Measurements from ENCODE around the gene MRAP. TPM values are rescaled to one million over a fixed set of nuclear protein-coding genes. Genes with fewer than 3 reads are reported as not detected.

MRAP gene
- total and polyA plus RNA-seq, 2 donors = 0.09 TPM; not detected in 1

DNA sequence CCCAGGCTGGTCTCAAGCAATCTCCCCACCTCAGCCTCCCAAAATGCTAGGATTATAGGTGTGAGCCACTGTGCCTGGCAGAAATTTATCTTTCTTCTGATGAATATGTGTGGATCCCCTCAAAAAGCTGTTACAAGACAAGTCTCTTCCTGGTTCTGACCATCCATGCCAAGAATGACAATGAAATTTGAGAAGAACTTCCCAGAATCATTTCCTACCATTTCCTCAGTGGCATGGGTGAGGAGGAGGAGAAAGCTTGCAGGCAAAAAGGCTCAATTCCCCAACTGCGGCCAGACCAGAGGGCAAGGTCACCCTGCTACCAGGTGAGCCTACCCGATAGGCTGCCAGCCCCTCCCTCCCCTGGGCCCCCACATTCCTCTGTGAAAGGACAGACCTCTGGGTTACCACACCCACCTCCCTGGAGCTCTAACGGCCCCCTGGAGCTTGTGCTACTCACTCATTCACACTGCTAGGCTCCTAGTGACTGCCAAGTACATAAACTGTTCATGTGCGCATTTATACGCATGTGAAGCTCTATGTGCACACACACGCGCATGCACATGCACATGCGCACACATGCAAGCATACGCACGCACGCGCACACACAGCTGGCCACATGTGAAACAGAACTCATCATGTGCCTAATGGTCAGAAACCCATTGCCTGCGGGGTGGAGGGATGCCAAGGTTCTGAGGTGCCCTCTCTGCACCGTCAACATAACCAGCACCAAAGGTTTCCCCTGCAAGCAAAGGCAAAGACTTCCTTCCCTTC, 17.0 kb downstream of the MRAP start:
- 97% methylated on average over 14 of the region's 14 CpGs for WGBS
- no peaks in the 10 kb centered on the region for H3K9me3 ChIP-seq (ENCODE audit: control insufficient read depth in 2 of 2, insufficient read depth in 1 of 2, low read length in 1 of 2)
- DNase-seq (ENCODE audit: low read depth in 6 of 9, low spot score in 9 of 9) = no peak
- H3K36me3 ChIP-seq (ENCODE audit: control insufficient read depth in 2 of 2, insufficient read depth in 2 of 2, low read length in 1 of 2) = peaks cover 44 to 60% of the 10 kb centered on the region in 2 donors
- no peaks in the 10 kb centered on the region for H3K4me1 ChIP-seq (ENCODE audit: control insufficient read depth in 2 of 2, insufficient read depth in 2 of 2, low read length in 2 of 2)
- H3K27ac ChIP-seq (ENCODE audit: low read depth in 1 of 2, low read length in 1 of 2) = no peak overlapping the region
- no peak overlapping the region for H3K4me3 ChIP-seq (ENCODE audit: low read length in 2 of 2)
- H3K27me3 ChIP-seq (ENCODE audit: control insufficient read depth in 2 of 2, insufficient read depth in 1 of 2, low read length in 1 of 2) = no peaks in the 10 kb centered on the region

DNA sequence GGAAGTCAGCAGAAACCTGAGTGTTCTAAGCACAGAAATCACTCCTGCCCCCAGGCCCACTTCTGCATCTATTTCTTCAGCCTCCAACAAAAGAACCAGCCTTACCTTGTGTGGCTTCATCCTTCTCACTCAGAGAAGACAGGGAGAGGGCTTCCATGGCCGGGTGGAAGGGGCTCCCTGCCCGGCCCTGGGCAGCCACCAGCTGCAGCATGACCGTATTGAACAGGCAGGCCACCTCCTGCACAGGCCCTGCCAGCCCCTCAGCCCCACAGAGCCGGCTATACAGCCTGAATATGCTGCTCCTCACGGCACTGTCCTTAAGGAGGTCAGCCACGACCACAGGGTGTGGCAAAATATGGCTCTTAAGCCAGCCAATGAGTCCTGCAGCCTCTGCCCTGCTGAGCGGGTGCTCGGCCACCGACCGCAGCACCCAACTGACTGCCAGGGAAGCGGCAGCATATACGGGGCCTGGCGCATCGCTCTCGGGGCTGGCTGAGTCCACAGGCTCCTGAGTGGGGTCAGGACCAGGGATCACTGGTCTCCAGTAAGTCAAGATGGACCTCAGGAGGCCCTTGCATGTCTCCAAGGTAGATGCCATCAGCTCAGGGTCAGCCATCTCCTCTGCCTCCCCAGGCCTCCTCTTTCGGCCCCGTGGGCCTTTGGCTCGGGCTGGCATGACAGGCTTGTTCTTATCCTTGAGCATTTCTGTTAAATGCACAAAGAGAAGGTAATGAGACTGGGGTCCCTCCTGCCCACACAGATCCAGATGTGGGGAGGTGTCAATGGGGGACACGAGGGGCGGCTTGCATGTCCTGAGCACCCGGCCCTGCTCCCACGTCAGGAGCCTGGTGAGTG, 17.9 kb downstream of the MRAP start:
- no peak for DNase-seq (ENCODE audit: low read depth in 6 of 9, low spot score in 9 of 9)
- no peaks in the 10 kb centered on the region for H3K9me3 ChIP-seq (ENCODE audit: control insufficient read depth in 2 of 2, insufficient read depth in 1 of 2, low read length in 1 of 2)
- H3K4me3 ChIP-seq (ENCODE audit: low read length in 2 of 2) = no peak overlapping the region
- no peak overlapping the region for H3K27ac ChIP-seq (ENCODE audit: low read depth in 1 of 2, low read length in 1 of 2)
- H3K4me1 ChIP-seq (ENCODE audit: control insufficient read depth in 2 of 2, insufficient read depth in 2 of 2, low read length in 2 of 2) = no peaks in the 10 kb centered on the region
- H3K36me3 ChIP-seq (ENCODE audit: control insufficient read depth in 2 of 2, insufficient read depth in 2 of 2, low read length in 1 of 2) = peaks cover 52 to 62% of the 10 kb centered on the region in 2 donors
- no peaks in the 10 kb centered on the region for H3K27me3 ChIP-seq (ENCODE audit: control insufficient read depth in 2 of 2, insufficient read depth in 1 of 2, low read length in 1 of 2)
- WGBS = 99% methylated on average over 22 of the region's 22 CpGs

- H3K27me3 ChIP-seq (ENCODE audit: control insufficient read depth in 2 of 2, insufficient read depth in 1 of 2, low read length in 1 of 2) = no peaks in the 10 kb centered on the region
- H3K4me3 ChIP-seq (ENCODE audit: low read length in 2 of 2) = no peak overlapping the region
- no peaks in the 10 kb centered on the region for H3K4me1 ChIP-seq (ENCODE audit: control insufficient read depth in 2 of 2, insufficient read depth in 2 of 2, low read length in 2 of 2)
- no peak overlapping the region for H3K27ac ChIP-seq (ENCODE audit: low read depth in 1 of 2, low read length in 1 of 2)
- peaks cover 62 to 63% of the 10 kb centered on the region in 2 donors for H3K36me3 ChIP-seq (ENCODE audit: control insufficient read depth in 2 of 2, insufficient read depth in 2 of 2, low read length in 1 of 2)
- H3K9me3 ChIP-seq (ENCODE audit: control insufficient read depth in 2 of 2, insufficient read depth in 1 of 2, low read length in 1 of 2) = no peaks in the 10 kb centered on the region
- no peak for DNase-seq (ENCODE audit: low read depth in 6 of 9, low spot score in 9 of 9)
- WGBS = 94% methylated on average over 9 of the region's 9 CpGs
Observed at GRCh38 chr21:32317726-32318125, 19.1 kb downstream of the MRAP start.

DNA sequence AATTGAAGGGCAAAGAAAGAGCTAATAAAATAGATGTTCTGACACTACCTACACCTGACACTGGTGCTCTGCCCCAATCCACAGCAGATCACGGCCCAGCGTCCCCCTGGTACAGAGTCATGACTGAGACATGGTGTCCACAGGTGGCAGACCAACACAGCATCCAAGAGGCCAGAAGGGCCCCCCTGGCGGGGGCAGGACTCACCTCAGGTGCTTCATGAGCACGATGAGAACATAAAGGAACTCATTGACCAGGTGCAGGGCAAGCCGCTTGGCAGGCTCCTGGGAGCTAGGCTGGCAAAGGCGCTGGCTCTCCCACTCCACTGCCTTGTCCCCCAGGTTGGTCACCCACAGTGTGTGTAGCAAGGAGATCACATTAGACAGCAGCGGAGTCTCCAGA, 20.4 kb downstream of the MRAP start:
- H3K27ac ChIP-seq (ENCODE audit: low read depth in 1 of 2, low read length in 1 of 2) = no peak overlapping the region
- H3K27me3 ChIP-seq (ENCODE audit: control insufficient read depth in 2 of 2, insufficient read depth in 1 of 2, low read length in 1 of 2) = no peaks in the 10 kb centered on the region
- H3K36me3 ChIP-seq (ENCODE audit: control insufficient read depth in 2 of 2, insufficient read depth in 2 of 2, low read length in 1 of 2) = peaks cover 70 to 75% of the 10 kb centered on the region in 2 donors
- no peaks in the 10 kb centered on the region for H3K9me3 ChIP-seq (ENCODE audit: control insufficient read depth in 2 of 2, insufficient read depth in 1 of 2, low read length in 1 of 2)
- no peaks in the 10 kb centered on the region for H3K4me1 ChIP-seq (ENCODE audit: control insufficient read depth in 2 of 2, insufficient read depth in 2 of 2, low read length in 2 of 2)
- 97% methylated on average over 7 of the region's 7 CpGs for WGBS
- no peak overlapping the region for H3K4me3 ChIP-seq (ENCODE audit: low read length in 2 of 2)
- DNase-seq (ENCODE audit: low read depth in 6 of 9, low spot score in 9 of 9) = no peak

DNA sequence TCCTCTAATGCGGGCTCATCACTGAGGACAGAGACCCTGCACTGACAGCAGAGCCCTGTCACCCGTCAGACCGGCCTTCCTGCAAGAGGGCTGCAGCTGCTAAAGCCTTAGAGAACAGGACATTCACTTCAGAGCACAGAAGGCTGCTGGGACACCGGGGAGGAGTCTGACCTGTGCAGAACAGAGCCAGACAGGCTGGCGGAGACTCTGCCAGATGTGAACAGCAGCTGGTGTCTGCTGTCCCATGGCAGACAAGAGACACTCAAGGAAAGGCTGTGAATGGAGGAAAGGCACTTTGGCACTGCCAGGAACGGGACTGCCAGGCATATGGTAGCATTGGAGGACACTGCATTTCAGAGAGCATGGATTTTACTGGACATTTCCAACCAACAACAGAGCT, 21.4 kb downstream of the MRAP start:
- H3K27ac ChIP-seq (ENCODE audit: low read depth in 1 of 2, low read length in 1 of 2) = no peak overlapping the region
- H3K4me3 ChIP-seq (ENCODE audit: low read length in 2 of 2) = no peak overlapping the region
- H3K4me1 ChIP-seq (ENCODE audit: control insufficient read depth in 2 of 2, insufficient read depth in 2 of 2, low read length in 2 of 2) = no peaks in the 10 kb centered on the region
- no peaks in the 10 kb centered on the region for H3K9me3 ChIP-seq (ENCODE audit: control insufficient read depth in 2 of 2, insufficient read depth in 1 of 2, low read length in 1 of 2)
- no peak for DNase-seq (ENCODE audit: low read depth in 6 of 9, low spot score in 9 of 9)
- no peaks in the 10 kb centered on the region for H3K27me3 ChIP-seq (ENCODE audit: control insufficient read depth in 2 of 2, insufficient read depth in 1 of 2, low read length in 1 of 2)
- 97% methylated on average over 6 of the region's 6 CpGs for WGBS
- peaks cover 75 to 79% of the 10 kb centered on the region in 2 donors for H3K36me3 ChIP-seq (ENCODE audit: control insufficient read depth in 2 of 2, insufficient read depth in 2 of 2, low read length in 1 of 2)

- Histone ChIP-seq H3K27me3 (ENCODE audit: control insufficient read depth in 2 of 2, insufficient read depth in 1 of 2, low read length in 1 of 2) (no peaks in the 10 kb centered on the region), H3K4me3 (ENCODE audit: low read length in 2 of 2) (no peak overlapping the region), H3K4me1 (ENCODE audit: control insufficient read depth in 2 of 2, insufficient read depth in 2 of 2, low read length in 2 of 2) (no peaks in the 10 kb centered on the region), H3K9me3 (ENCODE audit: control insufficient read depth in 2 of 2, insufficient read depth in 1 of 2, low read length in 1 of 2) (no peaks in the 10 kb centered on the region), H3K27ac (ENCODE audit: low read depth in 1 of 2, low read length in 1 of 2) (no peak overlapping the region), H3K36me3 (ENCODE audit: control insufficient read depth in 2 of 2, insufficient read depth in 2 of 2, low read length in 1 of 2) (peaks cover 77 to 80% of the 10 kb centered on the region in 2 donors)
- no peak for DNase-seq (ENCODE audit: low read depth in 6 of 9, low spot score in 9 of 9)
- WGBS = over 99% methylated on average over 13 of the region's 13 CpGs
Observed at GRCh38 chr21:32320726-32321125, 22.1 kb downstream of the MRAP start.

GRCh38 chr21:32321480-32321879, 22.8 kb downstream of the MRAP start:
- 98% methylated on average over 13 of the region's 13 CpGs for WGBS

GRCh38 chr21:32322103-32322502, 23.4 kb downstream of the MRAP start:
- H3K9me3 ChIP-seq (ENCODE audit: control insufficient read depth in 2 of 2, insufficient read depth in 1 of 2, low read length in 1 of 2) = no peaks in the 10 kb centered on the region
- no peak overlapping the region for H3K27ac ChIP-seq (ENCODE audit: low read depth in 1 of 2, low read length in 1 of 2)
- WGBS = 97% methylated on average over 12 of the region's 12 CpGs
- no peak overlapping the region for H3K4me3 ChIP-seq (ENCODE audit: low read length in 2 of 2)
- no peaks in the 10 kb centered on the region for H3K4me1 ChIP-seq (ENCODE audit: control insufficient read depth in 2 of 2, insufficient read depth in 2 of 2, low read length in 2 of 2)
- peaks cover 69 to 76% of the 10 kb centered on the region in 2 donors for H3K36me3 ChIP-seq (ENCODE audit: control insufficient read depth in 2 of 2, insufficient read depth in 2 of 2, low read length in 1 of 2)
- H3K27me3 ChIP-seq (ENCODE audit: control insufficient read depth in 2 of 2, insufficient read depth in 1 of 2, low read length in 1 of 2) = no peaks in the 10 kb centered on the region
- DNase-seq (ENCODE audit: low read depth in 6 of 9, low spot score in 9 of 9) = no peak

More at GRCh38 chr21:32321480-32321879, 22.8 kb downstream of the MRAP start:
- peaks cover 75 to 80% of the 10 kb centered on the region in 2 donors for H3K36me3 ChIP-seq (ENCODE audit: control insufficient read depth in 2 of 2, insufficient read depth in 2 of 2, low read length in 1 of 2)
- H3K9me3 ChIP-seq (ENCODE audit: control insufficient read depth in 2 of 2, insufficient read depth in 1 of 2, low read length in 1 of 2) = no peaks in the 10 kb centered on the region
- H3K4me3 ChIP-seq (ENCODE audit: low read length in 2 of 2) = no peak overlapping the region
- no peaks in the 10 kb centered on the region for H3K27me3 ChIP-seq (ENCODE audit: control insufficient read depth in 2 of 2, insufficient read depth in 1 of 2, low read length in 1 of 2)
- no peak overlapping the region for H3K27ac ChIP-seq (ENCODE audit: low read depth in 1 of 2, low read length in 1 of 2)
- no peaks in the 10 kb centered on the region for H3K4me1 ChIP-seq (ENCODE audit: control insufficient read depth in 2 of 2, insufficient read depth in 2 of 2, low read length in 2 of 2)
- no peak for DNase-seq (ENCODE audit: low read depth in 6 of 9, low spot score in 9 of 9)

DNA sequence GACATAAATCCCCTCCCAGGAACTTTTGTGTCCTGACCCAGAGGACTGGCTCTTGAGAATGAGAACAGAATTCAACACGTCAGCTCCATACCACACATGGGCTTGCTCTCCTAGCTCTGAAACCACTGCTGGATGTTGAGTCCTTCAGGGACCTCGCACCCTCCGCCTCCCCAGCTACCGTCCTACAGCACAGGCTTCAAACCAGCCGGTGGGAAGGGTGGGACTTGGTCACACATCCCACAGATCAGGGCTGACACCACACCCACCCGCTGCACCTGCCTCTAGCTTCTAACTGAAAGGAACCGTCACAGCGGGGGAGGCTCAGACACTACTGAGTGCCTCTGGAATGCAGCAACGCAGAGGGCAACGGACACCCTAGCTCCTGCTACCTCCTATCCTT, 24.0 kb downstream of the MRAP start:
- 97% methylated on average over 10 of the region's 10 CpGs for WGBS
- Histone ChIP-seq H3K4me3 (ENCODE audit: low read length in 2 of 2) (no peak overlapping the region), H3K9me3 (ENCODE audit: control insufficient read depth in 2 of 2, insufficient read depth in 1 of 2, low read length in 1 of 2) (no peaks in the 10 kb centered on the region), H3K4me1 (ENCODE audit: control insufficient read depth in 2 of 2, insufficient read depth in 2 of 2, low read length in 2 of 2) (no peaks in the 10 kb centered on the region), H3K36me3 (ENCODE audit: control insufficient read depth in 2 of 2, insufficient read depth in 2 of 2, low read length in 1 of 2) (peaks cover 63 to 70% of the 10 kb centered on the region in 2 donors), H3K27me3 (ENCODE audit: control insufficient read depth in 2 of 2, insufficient read depth in 1 of 2, low read length in 1 of 2) (no peaks in the 10 kb centered on the region), H3K27ac (ENCODE audit: low read depth in 1 of 2, low read length in 1 of 2) (no peak overlapping the region)
- no peak for DNase-seq (ENCODE audit: low read depth in 6 of 9, low spot score in 9 of 9)

Measured in thymus (tissue), 11 donors.